ENCODE measurements around the gene GPC1. TPM values are rescaled to one million over a fixed set of nuclear protein-coding genes. Genes with fewer than 3 reads are reported as not detected.

Gene GPC1
- polyA plus RNA-seq, 1 of the 3 experiments (the other 2 are of a cell fraction), result 65.5 TPM

DNA sequence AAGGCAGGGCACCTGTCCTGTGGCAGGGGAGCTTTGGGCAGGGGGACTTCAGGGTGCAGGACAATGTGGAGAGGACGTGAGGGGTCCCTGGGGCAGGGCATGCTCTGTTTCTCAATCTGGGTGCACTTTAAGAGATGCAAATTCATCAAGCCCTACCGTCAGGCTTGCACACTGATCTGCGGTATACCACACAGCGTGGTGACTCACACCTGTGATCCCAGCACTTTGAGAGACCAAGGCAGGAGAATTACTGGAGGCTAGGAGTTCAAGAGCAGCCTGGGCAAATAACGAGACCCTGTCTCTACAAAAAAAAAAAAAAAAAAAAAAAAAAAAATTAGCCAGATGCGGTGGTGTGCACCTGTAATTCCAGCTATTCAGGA is 10.2 kb upstream of the GPC1 start:
- H3K4me1 ChIP-seq (ENCODE audit: control insufficient read depth in 1 of 2, insufficient read depth in 2 of 2, low read depth in 1 of 2, low read length in 1 of 2), result no peaks in the 10 kb centered on the region

DNA sequence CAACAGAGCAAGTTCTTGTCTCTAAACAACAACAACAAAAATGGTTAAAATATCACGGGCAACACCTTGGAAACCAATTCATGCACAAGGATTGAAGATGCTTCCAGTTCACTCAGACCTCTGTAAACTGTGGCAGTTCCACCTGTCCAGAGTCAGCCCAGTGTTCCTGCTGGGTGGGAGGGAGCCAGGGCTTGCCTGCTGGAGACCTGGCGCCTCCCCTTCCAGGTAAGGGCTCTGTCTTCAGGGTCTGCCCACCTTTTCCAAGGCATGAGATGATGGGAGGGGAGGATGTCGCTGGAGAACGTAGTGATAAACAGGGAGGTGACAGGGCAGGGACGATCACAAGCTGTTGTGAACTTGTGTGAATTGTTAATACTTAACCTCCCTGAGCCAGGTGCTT is 9.8 kb upstream of the GPC1 start:
- ChIA-PET CTCF (interaction anchor here (1.0 kb wide), 1 partner anchor 14 kb away, joined by 3 read pairs; no protein-coding TSS in a partner anchor), POLR2A (no interaction called here)
- H2AFZ ChIP-seq (ENCODE audit: low read depth), result no peak overlapping the region
- H3K27me3 ChIP-seq (ENCODE audit: insufficient read depth), result peaks cover 6% of the 10 kb centered on the region
- no peaks in the 10 kb centered on the region for H3F3A ChIP-seq (replicated peaks; ENCODE audit: insufficient read depth)
- no peak for DNase-seq
- 36% methylated on average over 3 of the region's 5 CpGs for WGBS (ENCODE audit: low lambda C conversion rate)
- no peak overlapping the region for H3K4me2 ChIP-seq
- H3K4me3 ChIP-seq (ENCODE audit: low read depth in 2 of 2, low read length in 1 of 2), result no peak overlapping the region
- no peaks in the 10 kb centered on the region for H3K36me3 ChIP-seq (replicated peaks in 1 of 2; ENCODE audit: control insufficient read depth in 1 of 2, insufficient read depth in 2 of 2, low read length in 1 of 2)
- no peak overlapping the region for H3K9ac ChIP-seq
- H3K9me2 ChIP-seq, result no peaks in the 10 kb centered on the region
- no peaks in the 10 kb centered on the region for H3K9me3 ChIP-seq
- no peaks in the 10 kb centered on the region for H3K4me1 ChIP-seq (ENCODE audit: control insufficient read depth in 1 of 2, insufficient read depth in 2 of 2, low read depth in 1 of 2, low read length in 1 of 2)
- no peak overlapping the region for H3K27ac ChIP-seq (ENCODE audit: low read depth in 2 of 2, low read length in 1 of 2)
- H3K79me2 ChIP-seq (ENCODE audit: insufficient read depth), result no peaks in the 10 kb centered on the region
- no peaks in the 10 kb centered on the region for H4K20me1 ChIP-seq (ENCODE audit: insufficient read depth)
- TF ChIP-seq SMC3 (IDR thresholded peaks at IDR 0.05; ENCODE audit: low read depth, low read length) (no peak), EZH2phosphoT487 (IDR thresholded peaks at IDR 0.05; ENCODE audit: borderline replicate concordance, low read depth) (no peak), TAF1 (IDR thresholded peaks at IDR 0.05; ENCODE audit: borderline replicate concordance, low read depth, low read length) (no peak), GABPA (IDR thresholded peaks at IDR 0.05; ENCODE audit: low read depth) (no peak), TCF12 (IDR thresholded peaks at IDR 0.05) (no peak), NFIC (IDR thresholded peaks at IDR 0.05; ENCODE audit: borderline replicate concordance) (no peak), CHD2 (IDR thresholded peaks at IDR 0.05; ENCODE audit: low read length, partially characterized antibody) (no peak), TEAD4 (IDR thresholded peaks at IDR 0.05; ENCODE audit: borderline replicate concordance, insufficient read depth) (no peak), GATA2 (CRISPR knock-in tag; IDR thresholded peaks at IDR 0.05) (no peak), FOSL2 (IDR thresholded peaks at IDR 0.05; ENCODE audit: borderline replicate concordance, low read depth) (no peak)
- TF ChIP-seq, protein P1, sequence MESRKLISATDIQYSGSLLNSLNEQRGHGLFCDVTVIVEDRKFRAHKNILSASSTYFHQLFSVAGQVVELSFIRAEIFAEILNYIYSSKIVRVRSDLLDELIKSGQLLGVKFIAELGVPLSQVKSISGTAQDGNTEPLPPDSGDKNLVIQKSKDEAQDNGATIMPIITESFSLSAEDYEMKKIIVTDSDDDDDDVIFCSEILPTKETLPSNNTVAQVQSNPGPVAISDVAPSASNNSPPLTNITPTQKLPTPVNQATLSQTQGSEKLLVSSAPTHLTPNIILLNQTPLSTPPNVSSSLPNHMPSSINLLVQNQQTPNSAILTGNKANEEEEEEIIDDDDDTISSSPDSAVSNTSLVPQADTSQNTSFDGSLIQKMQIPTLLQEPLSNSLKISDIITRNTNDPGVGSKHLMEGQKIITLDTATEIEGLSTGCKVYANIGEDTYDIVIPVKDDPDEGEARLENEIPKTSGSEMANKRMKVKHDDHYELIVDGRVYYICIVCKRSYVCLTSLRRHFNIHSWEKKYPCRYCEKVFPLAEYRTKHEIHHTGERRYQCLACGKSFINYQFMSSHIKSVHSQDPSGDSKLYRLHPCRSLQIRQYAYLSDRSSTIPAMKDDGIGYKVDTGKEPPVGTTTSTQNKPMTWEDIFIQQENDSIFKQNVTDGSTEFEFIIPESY (IDR thresholded peaks at IDR 0.05; ENCODE audit: borderline replicate concordance, low read depth), result no peak
- TF ChIP-seq, protein P2, sequence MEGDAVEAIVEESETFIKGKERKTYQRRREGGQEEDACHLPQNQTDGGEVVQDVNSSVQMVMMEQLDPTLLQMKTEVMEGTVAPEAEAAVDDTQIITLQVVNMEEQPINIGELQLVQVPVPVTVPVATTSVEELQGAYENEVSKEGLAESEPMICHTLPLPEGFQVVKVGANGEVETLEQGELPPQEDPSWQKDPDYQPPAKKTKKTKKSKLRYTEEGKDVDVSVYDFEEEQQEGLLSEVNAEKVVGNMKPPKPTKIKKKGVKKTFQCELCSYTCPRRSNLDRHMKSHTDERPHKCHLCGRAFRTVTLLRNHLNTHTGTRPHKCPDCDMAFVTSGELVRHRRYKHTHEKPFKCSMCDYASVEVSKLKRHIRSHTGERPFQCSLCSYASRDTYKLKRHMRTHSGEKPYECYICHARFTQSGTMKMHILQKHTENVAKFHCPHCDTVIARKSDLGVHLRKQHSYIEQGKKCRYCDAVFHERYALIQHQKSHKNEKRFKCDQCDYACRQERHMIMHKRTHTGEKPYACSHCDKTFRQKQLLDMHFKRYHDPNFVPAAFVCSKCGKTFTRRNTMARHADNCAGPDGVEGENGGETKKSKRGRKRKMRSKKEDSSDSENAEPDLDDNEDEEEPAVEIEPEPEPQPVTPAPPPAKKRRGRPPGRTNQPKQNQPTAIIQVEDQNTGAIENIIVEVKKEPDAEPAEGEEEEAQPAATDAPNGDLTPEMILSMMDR (IDR thresholded peaks at IDR 0.05), result no peak
- TF ChIP-seq, protein P3, sequence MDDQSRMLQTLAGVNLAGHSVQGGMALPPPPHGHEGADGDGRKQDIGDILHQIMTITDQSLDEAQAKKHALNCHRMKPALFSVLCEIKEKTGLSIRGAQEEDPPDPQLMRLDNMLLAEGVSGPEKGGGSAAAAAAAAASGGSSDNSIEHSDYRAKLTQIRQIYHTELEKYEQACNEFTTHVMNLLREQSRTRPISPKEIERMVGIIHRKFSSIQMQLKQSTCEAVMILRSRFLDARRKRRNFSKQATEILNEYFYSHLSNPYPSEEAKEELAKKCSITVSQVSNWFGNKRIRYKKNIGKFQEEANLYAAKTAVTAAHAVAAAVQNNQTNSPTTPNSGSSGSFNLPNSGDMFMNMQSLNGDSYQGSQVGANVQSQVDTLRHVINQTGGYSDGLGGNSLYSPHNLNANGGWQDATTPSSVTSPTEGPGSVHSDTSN (IDR thresholded peaks at IDR 0.05), result no peak

More for the DNA sequence above, 10.2 kb upstream of the GPC1 start:
- Histone ChIP-seq H3F3A (replicated peaks; ENCODE audit: insufficient read depth) (no peaks in the 10 kb centered on the region), H3K36me3 (replicated peaks in 1 of 2; ENCODE audit: control insufficient read depth in 1 of 2, insufficient read depth in 2 of 2, low read length in 1 of 2) (no peaks in the 10 kb centered on the region), H3K79me2 (ENCODE audit: insufficient read depth) (no peaks in the 10 kb centered on the region), H3K9me3 (no peaks in the 10 kb centered on the region), H3K4me3 (ENCODE audit: low read depth in 2 of 2, low read length in 1 of 2) (no peak overlapping the region), H4K20me1 (ENCODE audit: insufficient read depth) (no peaks in the 10 kb centered on the region), H3K9ac (no peak overlapping the region), H2AFZ (ENCODE audit: low read depth) (no peak overlapping the region), H3K27me3 (ENCODE audit: insufficient read depth) (peaks cover 6% of the 10 kb centered on the region), H3K4me2 (no peak overlapping the region), H3K9me2 (no peaks in the 10 kb centered on the region), H3K27ac (ENCODE audit: low read depth in 2 of 2, low read length in 1 of 2) (no peak overlapping the region)
- ChIA-PET POLR2A (no interaction called here), CTCF (interaction anchor here (1.0 to 1.2 kb wide), 2 partner anchors 10 to 13 kb away, joined by 3 read pairs; no protein-coding TSS in a partner anchor)
- WGBS (ENCODE audit: low lambda C conversion rate), result 53% methylated on average over 6 of the region's 6 CpGs
- no peak for TF ChIP-seq JUND (IDR thresholded peaks at IDR 0.05)
- no peak for TF ChIP-seq GATA2 (CRISPR knock-in tag; IDR thresholded peaks at IDR 0.05)
- TF ChIP-seq, protein P4, sequence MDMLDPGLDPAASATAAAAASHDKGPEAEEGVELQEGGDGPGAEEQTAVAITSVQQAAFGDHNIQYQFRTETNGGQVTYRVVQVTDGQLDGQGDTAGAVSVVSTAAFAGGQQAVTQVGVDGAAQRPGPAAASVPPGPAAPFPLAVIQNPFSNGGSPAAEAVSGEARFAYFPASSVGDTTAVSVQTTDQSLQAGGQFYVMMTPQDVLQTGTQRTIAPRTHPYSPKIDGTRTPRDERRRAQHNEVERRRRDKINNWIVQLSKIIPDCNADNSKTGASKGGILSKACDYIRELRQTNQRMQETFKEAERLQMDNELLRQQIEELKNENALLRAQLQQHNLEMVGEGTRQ (IDR thresholded peaks at IDR 0.05; ENCODE audit: borderline replicate concordance, low read depth, low read length), result no peak
- TF ChIP-seq, protein P2 (IDR thresholded peaks at IDR 0.05), result no peak
- TF ChIP-seq GABPA (IDR thresholded peaks at IDR 0.05; ENCODE audit: low read depth), result no peak
- TF ChIP-seq, protein P5, sequence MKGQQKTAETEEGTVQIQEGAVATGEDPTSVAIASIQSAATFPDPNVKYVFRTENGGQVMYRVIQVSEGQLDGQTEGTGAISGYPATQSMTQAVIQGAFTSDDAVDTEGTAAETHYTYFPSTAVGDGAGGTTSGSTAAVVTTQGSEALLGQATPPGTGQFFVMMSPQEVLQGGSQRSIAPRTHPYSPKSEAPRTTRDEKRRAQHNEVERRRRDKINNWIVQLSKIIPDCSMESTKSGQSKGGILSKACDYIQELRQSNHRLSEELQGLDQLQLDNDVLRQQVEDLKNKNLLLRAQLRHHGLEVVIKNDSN (IDR thresholded peaks at IDR 0.05; ENCODE audit: borderline replicate concordance, low read depth), result no peak
- TF ChIP-seq EZH2phosphoT487 (IDR thresholded peaks at IDR 0.05; ENCODE audit: borderline replicate concordance, low read depth), result no peak
- TF ChIP-seq TCF12 (IDR thresholded peaks at IDR 0.05), result no peak
- DNase-seq, result no peak

All from SK-N-SH (cell line).